Lung (tissue), 12 donors: ENCODE results near the gene PLEKHA1. TPM values are rescaled to one million over a fixed set of nuclear protein-coding genes. Genes with fewer than 3 reads are reported as not detected.
A peak's percentile ranks its signal among the peaks of the same experiment; 100 is the strongest.

ENCODE experiments used
- ATAC-seq: fragments of 200-7000 bp; cut with Tn5 transposase; one replicate; pipeline ENCODE4 v1.9.1; 2020; ENCODE audit warnings: moderate number of reproducible peaks; ENCODE audit not compliant: insufficient read depth, low FRiP score
- DNase-seq, 3 donors: peaks; one replicate each; pipeline ENCODE4 v3.0.0-alpha.2; 2013 to 2017
- H3K27ac ChIP-seq, 2 donors: one replicate each; pipeline ENCODE4 v1.5.1; 2013; ENCODE audit warnings: mild to moderate bottlenecking in 2 of 2, moderate library complexity in 2 of 2, control low read depth in 1 of 2, inconsistent platforms in 1 of 2, low read depth in 1 of 2, low read length in 1 of 2
- H3K27me3 ChIP-seq, 3 donors: one replicate each; pipeline ENCODE4 v1.5.1; 2013; ENCODE audit warnings: low read length in 2 of 3; ENCODE audit not compliant: control insufficient read depth in 3 of 3, insufficient read depth in 3 of 3
- H3K36me3 ChIP-seq, 4 donors: one replicate each; pipeline ENCODE4 v1.5.1; 2013; ENCODE audit warnings: low read length in 4 of 4, mild to moderate bottlenecking in 1 of 4, moderate library complexity in 1 of 4; ENCODE audit not compliant: control insufficient read depth in 4 of 4, insufficient read depth in 4 of 4
- H3K4me1 ChIP-seq, 5 donors: one replicate each; pipeline ENCODE4 v1.5.1; 2013; ENCODE audit warnings: low read length in 5 of 5, mild to moderate bottlenecking in 2 of 5, moderate library complexity in 1 of 5; ENCODE audit not compliant: control insufficient read depth in 5 of 5, insufficient read depth in 5 of 5
- H3K4me3 ChIP-seq: one replicate; pipeline ENCODE4 v1.5.1; 2013; ENCODE audit warnings: mild to moderate bottlenecking, control low read depth, moderate library complexity
- H3K9ac ChIP-seq, 2 donors: one replicate each; pipeline ENCODE4 v1.5.1; 2013; ENCODE audit warnings: low read length in 2 of 2, control low read depth in 1 of 2; ENCODE audit not compliant: insufficient read depth in 1 of 2
- H3K9me3 ChIP-seq, 4 donors: one replicate each; pipeline ENCODE4 v1.5.1; 2013; ENCODE audit warnings: low read length in 3 of 4, mild to moderate bottlenecking in 1 of 4, moderate library complexity in 1 of 4; ENCODE audit not compliant: control insufficient read depth in 4 of 4, insufficient read depth in 3 of 4
- WGBS, 2 donors: extraction: QIAGEN DNeasy Blood & Tissue Kit; methylation state at CpG; one replicate each; pipeline ENCODE4 v1.1.7; 2013; 5-methylcytosine and 5-hydroxymethylcytosine counted together
- polyA plus RNA-seq, 2 donors: library from polyadenylated mRNA; stranded (reverse); fragments of 200-250 nt; gene quantifications; one replicate each; pipeline ENCODE4 v1.2.1, GENCODE V29; 2013
- total RNA-seq, 2 donors: library from RNA; depleted of rRNA in 1 of 2; stranded (reverse); fragments of >200 nt in 1 of 2; gene quantifications; one replicate each; pipeline ENCODE4 v1.2.1, GENCODE V29; 2014 to 2021
- TF ChIP-seq, protein P1 (sequence below): IDR thresholded peaks from 2 replicates; pipeline ENCODE4 v1.5.1; 2012; ENCODE audit warnings: mild to moderate bottlenecking; ENCODE audit errors: control extremely low read depth, extremely low read depth
- donor health status: control.
- donor health status: control.
- donor health status: Bipolar disorder and iron deficiency.
- donor health status: healthy.
- donor health status: DM: yes; HTN: yes; CAD: no.

The PLEKHA1 gene
- total and polyA plus RNA-seq, 4 donors, result 18.9 to 73.2 (median 28.2) TPM

GRCh38 chr10:122338609-122339441 is 35.7 kb upstream of the PLEKHA1 start:
- no peaks in the 10 kb centered on the region for H3K36me3 ChIP-seq
- H3K4me3 ChIP-seq, result no peak overlapping the region
- DNase-seq (no peak), ATAC-seq (no peak)
- H3K27me3 ChIP-seq, result no peaks in the 10 kb centered on the region
- peaks cover 0 to 2% (median 0%) of the 10 kb centered on the region in 4 donors for H3K9me3 ChIP-seq
- no peak overlapping the region for H3K27ac ChIP-seq
- TF ChIP-seq, protein P1, sequence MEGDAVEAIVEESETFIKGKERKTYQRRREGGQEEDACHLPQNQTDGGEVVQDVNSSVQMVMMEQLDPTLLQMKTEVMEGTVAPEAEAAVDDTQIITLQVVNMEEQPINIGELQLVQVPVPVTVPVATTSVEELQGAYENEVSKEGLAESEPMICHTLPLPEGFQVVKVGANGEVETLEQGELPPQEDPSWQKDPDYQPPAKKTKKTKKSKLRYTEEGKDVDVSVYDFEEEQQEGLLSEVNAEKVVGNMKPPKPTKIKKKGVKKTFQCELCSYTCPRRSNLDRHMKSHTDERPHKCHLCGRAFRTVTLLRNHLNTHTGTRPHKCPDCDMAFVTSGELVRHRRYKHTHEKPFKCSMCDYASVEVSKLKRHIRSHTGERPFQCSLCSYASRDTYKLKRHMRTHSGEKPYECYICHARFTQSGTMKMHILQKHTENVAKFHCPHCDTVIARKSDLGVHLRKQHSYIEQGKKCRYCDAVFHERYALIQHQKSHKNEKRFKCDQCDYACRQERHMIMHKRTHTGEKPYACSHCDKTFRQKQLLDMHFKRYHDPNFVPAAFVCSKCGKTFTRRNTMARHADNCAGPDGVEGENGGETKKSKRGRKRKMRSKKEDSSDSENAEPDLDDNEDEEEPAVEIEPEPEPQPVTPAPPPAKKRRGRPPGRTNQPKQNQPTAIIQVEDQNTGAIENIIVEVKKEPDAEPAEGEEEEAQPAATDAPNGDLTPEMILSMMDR, result no peak
- no peak overlapping the region for H3K9ac ChIP-seq
- WGBS, 2 donors, result 90 to 91% methylated on average over 15 of the region's 15 CpGs
- H3K4me1 ChIP-seq, result peaks cover 0 to 4% (median 0%) of the 10 kb centered on the region in 5 donors

GRCh38 chr10:122341141-122341810 is 33.2 kb upstream of the PLEKHA1 start:
- no peak overlapping the region for H3K9ac ChIP-seq
- 58 to 71% methylated on average over 11 of the region's 11 CpGs for WGBS, 2 donors
- TF ChIP-seq, protein P1, result no peak
- peak in 2 of 3 donors; percentile 4 to 22 for DNase-seq
- H3K27ac ChIP-seq, result peak overlapping the region; percentile 59 to 69
- H3K9me3 ChIP-seq, result no peaks in the 10 kb centered on the region
- no peaks in the 10 kb centered on the region for H3K27me3 ChIP-seq
- ATAC-seq, result peak; percentile 37
- no peak overlapping the region for H3K4me3 ChIP-seq
- no peaks in the 10 kb centered on the region for H3K36me3 ChIP-seq
- peaks cover 0 to 4% (median 0%) of the 10 kb centered on the region in 5 donors for H3K4me1 ChIP-seq

DNA sequence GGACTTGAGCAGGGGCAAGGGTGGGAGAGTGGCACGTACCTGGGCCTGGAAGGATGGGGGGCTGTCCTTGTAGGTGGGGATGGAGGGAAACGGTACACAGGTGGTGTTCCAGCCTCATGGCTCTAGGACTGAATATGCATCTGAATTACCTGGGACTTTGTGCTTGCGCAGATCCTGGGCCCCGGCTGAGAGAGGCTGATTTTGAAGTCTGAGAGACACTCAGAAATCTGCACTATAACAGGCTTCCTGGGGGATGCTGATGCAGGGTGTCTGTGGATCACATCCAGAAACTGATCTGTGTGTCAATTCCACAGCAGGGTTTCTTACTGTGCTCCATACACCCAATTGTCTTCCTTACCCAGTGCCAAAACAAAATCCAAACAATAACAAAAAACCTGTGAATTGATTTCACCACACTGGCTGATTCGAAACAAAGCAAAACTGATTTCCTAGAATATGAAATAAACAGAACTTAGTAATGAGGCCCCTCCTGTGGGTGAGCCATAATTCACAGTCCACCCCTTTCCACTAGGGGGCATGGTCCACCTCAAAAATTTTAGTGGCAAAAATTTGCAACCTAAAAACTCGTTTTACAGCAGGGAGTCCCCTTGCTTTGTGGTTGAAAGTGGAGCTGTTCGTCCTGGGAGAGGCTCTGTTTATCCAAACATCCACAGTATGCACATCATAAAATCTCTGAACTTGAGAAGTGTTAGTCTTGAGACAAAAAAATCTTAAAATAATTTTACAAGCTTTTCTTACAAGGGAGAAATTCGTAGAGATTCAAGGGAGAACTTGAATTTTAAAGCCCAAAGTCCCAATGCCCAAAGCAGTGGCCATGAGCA is 32.0 kb upstream of the PLEKHA1 start:
- ATAC-seq (peak; percentile 64), DNase-seq (peak; percentile 40 to 55 (median 49))
- TF ChIP-seq, protein P1, result peak; percentile 75
- no peaks in the 10 kb centered on the region for H3K36me3 ChIP-seq
- 57 to 63% methylated on average over 8 of the region's 8 CpGs for WGBS, 2 donors
- H3K9ac ChIP-seq, result no peak overlapping the region
- H3K4me3 ChIP-seq, result no peak overlapping the region
- H3K9me3 ChIP-seq, result no peaks in the 10 kb centered on the region
- H3K27ac ChIP-seq, result no peak overlapping the region
- peaks cover 0 to 4% (median 0%) of the 10 kb centered on the region in 5 donors for H3K4me1 ChIP-seq
- no peaks in the 10 kb centered on the region for H3K27me3 ChIP-seq
